Activated CD8-positive, alpha-beta T cell treated with anti-CD3 and anti-CD28 coated beads for 36 hours (primary cell): Measurements from ENCODE around the gene B3GALT2. TPM values are rescaled to one million over a fixed set of nuclear protein-coding genes. Genes with fewer than 3 reads are reported as not detected.

Experiments
- ATAC-seq: fragments of 200-7000 bp; cut with Tn5 transposase; one replicate; pipeline ENCODE4 v1.10.0; 2021; ENCODE audit warnings: mild to moderate bottlenecking, moderate library complexity
- CTCF ChIA-PET: fragments of 350-600 bp; sonication (Branson Sonifier 250); formaldehyde crosslinking; loops from one replicate; lab custom pipeline; 2021; ENCODE audit warnings: antibody characterized with exemption; lab: Charles Lee
- POLR2A ChIA-PET: fragments of 350-600 bp; sonication (Branson Sonifier 250); formaldehyde crosslinking; loops from one replicate; lab custom pipeline; 2021; ENCODE audit warnings: antibody characterized with exemption; lab: Charles Lee
- DNase-seq: peaks from one replicate; pipeline ENCODE4 v3.0.0-alpha.2; 2020
- H3K27ac Mint-ChIP-seq: one replicate; pipeline ENCODE4 v1.8.0; 2021; ENCODE audit warnings: mild to moderate bottlenecking, mixed read lengths
- H3K27me3 Mint-ChIP-seq: one replicate; pipeline ENCODE4 v1.8.0; 2021; ENCODE audit warnings: mixed read lengths
- H3K36me3 Mint-ChIP-seq: one replicate; pipeline ENCODE4 v1.8.0; 2021; ENCODE audit warnings: low read depth, mixed read lengths
- H3K4me1 Mint-ChIP-seq: one replicate; pipeline ENCODE4 v1.8.0; 2021; ENCODE audit warnings: low read depth, mixed read lengths
- H3K4me3 Mint-ChIP-seq: one replicate; pipeline ENCODE4 v1.8.0; 2021; ENCODE audit warnings: mild to moderate bottlenecking, moderate library complexity, mixed read lengths
- H3K9me3 Mint-ChIP-seq: one replicate; pipeline ENCODE4 v1.8.0; 2021; ENCODE audit warnings: mixed read lengths
- CTCF ChIP-seq: fragments of 200-600 bp; IDR thresholded peaks from one replicate; pipeline ENCODE4 v1.8.0; 2022; ENCODE audit warnings: antibody characterized with exemption, mild to moderate bottlenecking
- intact Hi-C: fragments of 100-400 bp; cut with micrococcal nuclease; formaldehyde crosslinking; loops from one replicate; pipeline ENCODE4 v1.10.0; 2022
- total RNA-seq, 2 experiments: library from RNA; stranded (reverse); gene quantifications; one replicate each; pipeline ENCODE4 v1.2.3, GENCODE V29; 2021

Gene B3GALT2
- total RNA-seq, 2 experiments from 2014 or later, result 0.18 TPM; not detected in 1

- Mint-ChIP-seq H3K4me3 (no peak overlapping the region), H3K27me3 (no peaks in the 10 kb centered on the region), H3K36me3 (peaks cover 29% of the 10 kb centered on the region), H3K4me1 (peaks cover 15% of the 10 kb centered on the region), H3K9me3 (no peaks in the 10 kb centered on the region), H3K27ac (no peak overlapping the region)
- TF ChIP-seq CTCF, result no peak
- ChIA-PET CTCF (no interaction called here), POLR2A (no interaction called here)
- intact Hi-C loops, result no loop called here
- ATAC-seq (no peak), DNase-seq (no peak)
These were observed 41.4 kb downstream of the B3GALT2 start for GRCh38 chr1:193144999-193145398.

GRCh38 chr1:193144361-193144938 lies 42.0 kb downstream of the B3GALT2 start:
- Mint-ChIP-seq H3K27ac (no peak overlapping the region), H3K36me3 (peaks cover 34% of the 10 kb centered on the region), H3K9me3 (no peaks in the 10 kb centered on the region), H3K4me1 (peaks cover 18% of the 10 kb centered on the region), H3K27me3 (no peaks in the 10 kb centered on the region), H3K4me3 (no peak overlapping the region)
- ChIA-PET POLR2A (no interaction called here), CTCF (interaction anchor here (1.4 kb wide), 1 partner anchor 1333 kb away, joined by 3 read pairs; no protein-coding TSS in a partner anchor)
- DNase-seq, result no peak
- ATAC-seq, result no peak
- TF ChIP-seq CTCF, result no peak
- intact Hi-C loops, result no loop called here

- TF ChIP-seq CTCF, result peak; percentile 39
- H3K27ac Mint-ChIP-seq, result no peak overlapping the region
- intact Hi-C loops, result no loop called here
- no peaks in the 10 kb centered on the region for H3K27me3 Mint-ChIP-seq
- peaks cover 36% of the 10 kb centered on the region for H3K36me3 Mint-ChIP-seq
- no peak for ATAC-seq
- ChIA-PET POLR2A (no interaction called here), CTCF (interaction anchor here (1.3 to 1.6 kb wide), 3 partner anchors 9 to 1334 kb away, joined by 3 to 4 read pairs (median 4); partner anchors contain the start of gene CDC73)
- no peaks in the 10 kb centered on the region for H3K9me3 Mint-ChIP-seq
- DNase-seq, result no peak
- H3K4me1 Mint-ChIP-seq, result peaks cover 19% of the 10 kb centered on the region
- H3K4me3 Mint-ChIP-seq, result no peak overlapping the region
These were observed 43.1 kb downstream of the B3GALT2 start for GRCh38 chr1:193143285-193143684.

GRCh38 chr1:193142409-193142808 lies 44.0 kb downstream of the B3GALT2 start:
- H3K27ac Mint-ChIP-seq, result no peak overlapping the region
- no peak for TF ChIP-seq CTCF
- peaks cover 41% of the 10 kb centered on the region for H3K36me3 Mint-ChIP-seq
- ATAC-seq (no peak), DNase-seq (no peak)
- ChIA-PET CTCF (interaction anchor here (1.6 kb wide), 1 partner anchor 20 kb away, joined by 4 read pairs; the partner anchor contains the start of gene CDC73), POLR2A (no interaction called here)
- intact Hi-C loops, result no loop called here
- no peak overlapping the region for H3K4me3 Mint-ChIP-seq
- H3K4me1 Mint-ChIP-seq, result peaks cover 19% of the 10 kb centered on the region
- no peaks in the 10 kb centered on the region for H3K9me3 Mint-ChIP-seq
- no peaks in the 10 kb centered on the region for H3K27me3 Mint-ChIP-seq

- H3K4me1 Mint-ChIP-seq, result peaks cover 19% of the 10 kb centered on the region
These were observed 44.6 kb downstream of the B3GALT2 start for GRCh38 chr1:193141804-193142203.

More at GRCh38 chr1:193141804-193142203, 44.6 kb downstream of the B3GALT2 start:
- Mint-ChIP-seq H3K36me3 (peaks cover 45% of the 10 kb centered on the region), H3K4me3 (no peak overlapping the region), H3K9me3 (no peaks in the 10 kb centered on the region), H3K27ac (peak overlapping the region; percentile 49), H3K27me3 (no peaks in the 10 kb centered on the region)
- peak; percentile 24 for DNase-seq
- CTCF ChIA-PET, result interaction anchor here (1.6 kb wide), 1 partner anchor 19 kb away, joined by 4 read pairs; the partner anchor contains the start of gene CDC73
- TF ChIP-seq CTCF, result no peak
- intact Hi-C loops, result no loop called here
- peak; percentile 56 for ATAC-seq
- POLR2A ChIA-PET, result no interaction called here
